Anterior cingulate cortex (tissue), 58 donors: Measurements from ENCODE around the gene NPAS4.
"Not testable (repeated sequence)": the region's sequence is repeated elsewhere in the genome, so short reads cannot be mapped to it uniquely, and the experiment has no call there.

Experiments
- DNase-seq, 58 donors: peaks; one replicate each; lab custom pipeline; 2025; lab: John Stamatoyannopoulos, UW

Gene NPAS4

DNA sequence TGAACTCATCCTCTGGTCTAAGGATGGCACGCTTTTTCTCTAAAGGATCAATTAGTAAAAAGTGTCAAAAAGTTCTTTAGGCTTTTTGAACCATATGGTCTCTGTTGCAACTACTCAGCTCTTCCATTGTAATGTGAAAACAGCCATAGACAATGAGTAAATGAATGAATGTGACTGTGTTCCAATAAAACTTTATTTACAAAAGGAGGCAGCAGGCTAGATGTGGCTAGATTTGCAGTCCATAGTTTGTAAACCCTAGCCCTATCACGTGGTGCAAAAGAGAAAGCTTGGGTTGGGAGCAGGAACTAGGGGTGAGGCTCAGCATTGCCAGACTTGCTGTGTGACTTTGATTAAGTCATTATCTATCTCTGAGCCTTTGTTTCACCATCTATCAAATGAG is 5.4 kb upstream of the NPAS4 start:
- no peak for DNase-seq

DNA sequence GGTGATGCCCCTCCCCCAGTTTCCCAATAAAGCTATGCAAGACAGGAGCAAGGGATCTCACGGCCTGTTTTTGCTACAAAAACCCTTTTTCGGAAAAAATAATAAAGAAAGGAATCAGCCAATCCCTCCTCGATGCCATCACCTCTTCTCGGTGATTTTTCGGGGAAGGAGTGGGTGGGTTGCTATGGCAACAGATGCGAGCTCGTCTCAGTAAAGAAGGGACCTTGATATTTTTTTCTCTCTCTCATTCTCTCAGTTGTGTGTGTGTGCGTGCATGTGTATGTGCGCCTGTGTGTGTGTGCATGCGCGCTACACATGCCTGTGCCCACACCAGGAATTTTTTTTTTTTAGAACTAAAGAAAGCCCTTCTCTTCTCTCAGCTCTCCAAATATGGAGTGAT is 3.8 kb upstream of the NPAS4 start:
- DNase-seq, result peak in 40 of 58 donors; percentile 8 to 81 (median 48)

DNA sequence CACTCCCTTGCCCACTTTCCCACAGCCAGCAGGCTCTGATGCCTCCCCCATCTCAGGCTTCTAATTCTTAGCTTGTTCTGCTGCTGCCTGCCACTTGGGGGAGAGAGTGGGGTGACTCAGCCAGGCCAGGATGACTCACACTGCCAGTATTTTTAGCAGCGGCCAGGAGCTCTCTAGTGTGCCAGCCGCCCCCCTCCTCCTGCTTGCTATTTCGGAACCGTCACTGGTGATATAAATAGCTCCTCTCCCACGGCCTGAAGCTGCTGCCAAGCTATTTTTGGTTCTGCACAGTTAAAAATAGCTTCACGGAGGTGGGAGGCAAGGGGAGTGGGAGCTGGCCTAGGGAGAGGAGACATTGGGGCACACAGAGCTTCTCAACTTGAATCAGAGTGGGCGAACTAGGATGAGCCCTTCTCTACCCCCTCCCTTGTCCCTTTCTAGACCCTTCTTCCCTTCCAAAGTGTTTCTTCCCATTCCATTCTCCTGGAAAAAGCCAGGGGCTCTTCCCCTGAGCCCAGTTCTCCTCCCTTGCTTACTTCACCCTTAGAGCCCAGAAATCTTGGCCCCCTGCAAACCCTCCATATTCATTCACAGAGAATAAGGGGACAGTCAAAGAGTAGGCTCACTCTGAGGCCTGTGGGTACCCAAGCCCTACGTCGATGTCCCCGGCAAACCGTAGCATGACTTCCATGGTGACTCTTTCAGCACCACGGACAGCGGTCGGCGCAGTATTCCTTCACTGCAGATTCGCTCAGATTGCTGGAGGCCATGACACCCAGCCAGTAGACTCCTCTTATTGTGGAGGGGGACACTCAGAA is 2.5 kb upstream of the NPAS4 start:
- DNase-seq, result peak in 49 of 58 donors; percentile 11 to 87 (median 65)

DNA sequence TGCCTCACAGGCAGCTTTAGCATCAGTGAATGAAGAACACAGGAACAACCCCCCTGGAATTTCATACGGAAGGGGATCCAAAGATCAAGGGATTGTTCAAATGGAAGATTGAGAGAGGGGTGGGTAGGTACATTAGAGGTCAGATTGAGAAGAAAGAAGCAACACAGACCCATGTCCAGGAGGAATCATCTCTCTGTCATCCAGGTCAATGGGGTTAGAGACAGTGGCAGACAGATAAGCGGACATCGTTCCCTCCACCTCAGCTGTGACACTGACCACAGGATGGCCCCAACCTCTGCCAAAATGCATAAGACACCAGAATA is 1.9 kb upstream of the NPAS4 start:
- no peak for DNase-seq

DNA sequence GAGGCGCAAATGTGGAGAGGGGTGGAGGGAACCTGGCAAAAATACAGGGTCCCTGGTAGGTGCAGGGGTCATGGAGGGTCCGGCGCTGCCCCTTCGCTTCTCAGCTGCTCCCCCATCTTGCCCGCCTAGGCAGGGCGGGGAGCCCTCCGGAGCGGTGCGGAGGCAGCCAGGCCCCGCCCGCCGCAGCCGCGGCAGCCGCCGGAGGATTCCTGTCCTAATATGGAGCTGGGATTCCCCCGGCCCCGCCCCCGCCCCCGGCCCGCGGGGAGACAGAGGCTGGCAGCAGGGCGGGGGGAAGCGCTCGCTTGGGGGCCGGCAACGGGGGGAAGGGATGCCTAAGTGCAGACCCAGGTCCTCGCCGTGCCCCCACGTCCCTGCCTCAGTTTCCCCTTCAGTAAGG is 1.0 kb upstream of the NPAS4 start:
- DNase-seq, result peak in 22 of 58 donors; percentile 4 to 64 (median 24)

DNA sequence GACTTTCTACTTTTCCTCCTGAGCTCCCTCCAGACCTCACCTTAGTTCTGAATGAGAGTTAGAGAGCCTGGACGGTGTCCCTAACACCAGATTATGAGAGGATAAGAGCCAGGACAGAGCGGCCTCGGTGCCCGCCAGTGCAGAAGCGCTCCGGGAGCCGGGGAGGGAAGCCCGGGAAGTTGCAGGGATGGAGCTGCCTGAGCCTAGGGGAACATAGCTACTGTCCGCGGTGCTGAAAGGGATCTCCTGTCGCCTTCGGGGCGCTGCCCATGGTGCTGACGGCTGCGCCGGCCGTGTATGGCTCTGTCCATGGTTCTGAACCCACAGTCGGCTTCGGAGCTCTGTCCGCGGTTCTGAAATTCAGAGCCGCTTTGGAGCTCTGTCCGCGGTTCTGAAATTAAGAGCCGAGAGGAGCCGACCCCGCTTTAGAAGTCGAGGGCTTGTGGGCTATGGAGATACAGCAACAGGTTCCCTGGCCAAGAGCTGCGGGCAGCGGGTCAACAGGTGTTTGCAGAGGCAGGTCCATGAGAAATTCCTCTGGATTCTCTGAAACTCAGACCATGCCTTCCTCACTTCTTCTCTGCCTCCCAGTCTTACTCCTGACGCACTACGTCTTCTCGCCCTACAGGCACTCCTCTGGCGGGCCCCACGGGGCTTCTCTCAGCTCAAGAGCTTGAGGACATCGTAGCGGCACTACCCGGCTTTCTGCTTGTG is 814 bp downstream of the NPAS4 start:
- peak in 54 of 58 donors; percentile 32 to 87 (median 74) for DNase-seq

DNA sequence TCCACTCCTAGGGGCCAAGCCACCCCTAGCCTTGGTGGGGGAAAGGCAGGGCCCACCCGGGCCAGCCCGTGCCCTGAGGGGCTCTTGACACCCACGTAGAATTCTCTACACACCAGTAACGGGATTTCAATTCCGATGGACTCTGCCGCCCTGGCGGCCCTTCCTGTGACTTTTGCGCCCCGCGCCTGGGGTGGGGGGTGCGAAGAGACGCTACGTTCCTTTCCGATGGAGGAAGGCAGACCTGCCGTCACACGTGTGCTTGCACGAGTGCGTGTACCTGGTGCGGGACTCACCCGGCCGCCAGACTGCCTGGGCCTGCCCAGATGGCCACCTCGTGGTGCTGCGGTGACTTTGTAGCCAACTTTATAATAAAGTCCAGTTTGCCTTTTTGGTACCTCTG is 5.5 kb downstream of the NPAS4 start:
- no peak for DNase-seq

DNA sequence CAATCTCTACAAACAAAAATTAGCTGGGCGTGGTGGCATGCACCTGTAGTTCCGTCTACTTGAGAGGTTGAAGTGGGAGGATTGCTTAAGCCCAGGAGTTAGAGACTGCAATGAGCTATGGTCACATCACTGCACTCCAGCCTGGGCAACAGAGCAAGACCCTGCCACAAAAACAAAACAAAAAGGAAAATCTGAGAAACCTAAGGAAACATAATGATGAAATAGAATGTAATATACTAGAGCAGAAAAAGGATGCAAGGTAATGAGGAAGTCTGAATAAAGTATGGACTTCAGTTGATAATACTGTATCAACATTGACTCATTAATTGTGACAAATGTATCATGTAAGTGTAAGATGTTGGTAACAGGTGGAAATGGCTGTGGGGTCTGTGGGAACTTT is 8.1 kb downstream of the NPAS4 start:
- DNase-seq, result no peak

DNA sequence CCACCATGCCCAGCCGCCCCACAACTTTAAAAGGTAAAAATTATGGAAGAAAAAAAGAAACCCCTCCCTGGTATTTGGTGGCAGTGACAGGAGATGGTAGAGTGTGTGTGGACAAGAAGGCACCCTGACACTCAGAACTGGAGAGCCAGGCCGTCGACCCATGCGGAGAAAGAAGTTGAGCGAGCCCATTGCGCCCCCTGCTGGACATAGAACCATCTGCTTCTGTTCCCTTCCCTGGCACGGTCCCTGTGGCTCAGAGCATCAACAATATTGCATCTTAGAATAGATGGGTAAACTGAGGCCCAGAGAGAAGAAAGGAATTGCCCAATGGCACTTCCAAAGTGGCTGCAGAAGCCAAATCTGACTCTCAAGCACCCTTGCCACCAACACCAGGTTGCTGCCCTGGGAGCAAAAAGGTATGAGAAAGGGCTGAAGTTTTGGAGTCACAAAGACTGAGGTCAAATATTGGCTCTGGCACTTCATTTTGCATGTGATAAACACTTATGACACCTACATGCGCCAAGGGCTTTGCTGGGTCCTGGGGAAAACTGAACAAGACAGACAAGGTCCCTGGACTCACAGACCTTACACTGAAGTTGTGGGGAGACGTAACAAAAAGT is 9.3 kb downstream of the NPAS4 start:
- DNase-seq, result peak in 50 of 58 donors; percentile 2 to 89 (median 50)

DNA sequence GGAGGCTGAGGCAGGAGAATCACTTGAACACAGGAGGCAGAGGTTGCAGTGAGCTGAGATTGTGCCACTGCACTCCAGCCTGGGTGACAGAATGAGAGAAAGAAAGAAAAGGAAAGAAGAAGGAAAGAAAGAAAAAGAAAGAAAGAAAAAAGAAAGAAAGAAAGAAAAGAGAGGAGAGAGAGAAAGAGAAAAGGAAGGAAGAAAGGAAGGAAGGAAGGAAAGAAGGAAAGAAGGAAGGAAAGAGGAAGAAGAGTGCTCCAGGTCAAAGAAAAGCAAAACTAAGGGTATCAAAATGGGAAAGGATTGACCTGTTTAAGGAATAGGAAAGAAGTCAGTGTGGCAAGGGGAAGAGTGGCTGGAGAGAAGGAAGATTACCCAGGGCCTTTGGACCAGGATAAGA is 10.5 kb downstream of the NPAS4 start:
- DNase-seq, result not testable (repeated sequence)

DNA sequence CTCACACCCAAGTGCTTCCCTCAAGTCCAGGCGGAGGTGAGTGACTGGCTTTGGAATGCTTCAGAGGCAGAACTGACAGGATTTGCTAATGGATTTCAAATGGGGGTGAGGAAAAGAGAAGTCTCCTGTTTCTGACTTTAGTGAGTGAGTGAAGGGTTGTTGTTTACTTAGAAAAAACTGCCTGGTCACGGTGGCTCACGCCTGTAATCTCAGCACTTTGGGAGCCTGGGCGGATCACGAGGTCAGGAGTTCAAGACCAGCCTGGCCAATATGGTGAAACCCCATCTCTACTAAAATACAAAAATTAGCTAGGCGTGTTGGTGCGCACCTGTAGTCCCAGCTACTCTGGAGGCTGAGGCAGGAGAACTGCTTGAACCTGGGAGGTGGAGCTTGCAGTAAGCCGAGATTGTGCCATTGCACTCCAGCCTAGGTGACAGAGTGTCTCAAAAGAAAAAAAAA is 11.1 kb downstream of the NPAS4 start:
- not testable (repeated sequence) for DNase-seq

DNA sequence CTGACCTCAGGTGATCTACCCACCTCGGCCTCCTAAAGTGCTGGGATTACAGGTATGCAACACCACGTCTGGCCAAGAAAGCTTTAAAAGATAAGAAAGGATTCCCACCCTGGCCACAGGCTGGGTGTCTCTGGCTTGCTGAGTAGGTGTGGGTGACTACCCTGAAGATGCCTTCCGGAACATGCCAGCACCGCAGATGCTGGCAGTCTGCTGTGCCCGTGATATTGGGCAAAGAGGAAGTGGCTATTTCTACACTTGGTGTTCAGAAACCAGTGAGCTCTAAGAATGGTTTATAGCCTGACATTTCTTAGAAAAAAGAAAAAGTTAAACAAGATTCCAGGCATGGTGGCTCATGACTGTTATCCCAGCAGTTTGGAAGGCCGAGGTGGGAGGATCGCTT is 11.8 kb downstream of the NPAS4 start:
- DNase-seq, result no peak

DNA sequence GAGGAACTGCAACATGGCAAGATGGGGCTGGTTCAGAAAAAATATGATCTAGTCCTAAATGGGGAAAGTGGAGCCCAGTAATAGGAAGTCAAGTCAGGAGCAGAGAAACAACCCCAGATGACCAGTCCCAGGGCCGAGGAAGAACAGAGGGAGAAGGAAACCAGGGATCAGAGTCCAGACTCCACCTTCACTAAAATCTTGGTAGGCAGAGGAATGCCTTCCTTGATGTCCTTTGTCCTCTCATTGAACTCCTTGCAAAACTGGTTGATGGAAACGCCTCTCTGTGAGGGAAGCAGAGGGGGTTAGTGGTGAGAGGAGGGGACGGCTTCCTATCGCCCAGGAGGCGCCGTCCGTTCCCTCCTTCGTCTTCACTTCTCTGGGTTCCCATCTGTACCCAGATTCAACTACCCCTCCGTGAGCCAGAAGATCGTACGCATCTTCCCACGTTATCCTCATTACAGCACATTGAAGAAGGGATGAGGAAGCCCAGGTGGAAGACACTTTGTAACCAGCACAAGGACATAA is 17.2 kb downstream of the NPAS4 start:
- no peak for DNase-seq

DNA sequence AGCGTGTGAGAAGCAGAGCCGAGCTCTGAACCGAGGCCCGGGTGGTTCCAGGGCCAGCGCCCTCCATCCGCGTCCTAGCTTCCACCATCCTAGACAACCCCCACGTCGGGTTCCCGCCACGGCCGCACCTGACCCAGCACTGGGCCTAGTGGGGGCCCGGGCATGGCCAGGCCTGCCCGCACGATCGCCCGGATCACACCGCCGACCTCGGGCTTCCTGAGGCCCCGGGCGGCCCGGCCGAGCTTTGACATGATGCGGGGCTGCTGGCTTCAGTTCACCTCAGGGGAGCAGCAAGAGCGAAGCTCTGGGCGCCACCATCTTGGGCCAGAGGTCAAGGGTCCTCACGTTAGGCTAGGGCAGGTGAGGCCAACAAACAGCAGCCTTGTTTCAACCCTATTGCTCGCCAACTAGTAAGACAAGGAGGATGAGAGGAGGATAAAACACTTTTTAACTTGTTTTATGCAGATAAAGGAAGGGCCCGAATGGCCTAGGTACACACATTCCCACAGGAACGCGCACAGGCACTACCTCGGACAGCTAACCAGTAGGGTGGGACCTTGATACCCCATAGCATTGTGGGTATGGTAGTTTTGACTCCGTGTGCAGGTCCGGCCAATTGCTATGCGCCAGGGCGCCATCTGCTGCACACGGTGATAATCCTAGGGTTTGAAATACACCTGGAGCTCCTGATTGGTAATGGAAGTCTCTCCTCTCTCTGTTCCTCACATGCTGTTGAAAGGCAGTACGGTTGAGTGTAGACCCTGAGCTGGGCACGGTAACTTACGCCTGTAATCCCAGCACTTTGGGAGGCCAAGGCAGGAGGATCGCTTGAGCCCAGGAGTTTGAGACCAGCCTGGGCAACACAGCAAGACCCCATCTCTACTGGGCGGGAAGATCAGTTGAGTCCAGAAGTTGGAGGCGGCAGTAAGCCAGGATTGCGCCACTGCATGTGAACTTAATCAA is 17.9 kb downstream of the NPAS4 start, which contains the start of gene MRPL11:
Gene MRPL11, minus strand, starts transcription at position 345 of the 963 bp plus-strand sequence. Its CDS starts 94 bp downstream, at position 251.
- DNase-seq, result peak; percentile 31 to 96 (median 86)

DNA sequence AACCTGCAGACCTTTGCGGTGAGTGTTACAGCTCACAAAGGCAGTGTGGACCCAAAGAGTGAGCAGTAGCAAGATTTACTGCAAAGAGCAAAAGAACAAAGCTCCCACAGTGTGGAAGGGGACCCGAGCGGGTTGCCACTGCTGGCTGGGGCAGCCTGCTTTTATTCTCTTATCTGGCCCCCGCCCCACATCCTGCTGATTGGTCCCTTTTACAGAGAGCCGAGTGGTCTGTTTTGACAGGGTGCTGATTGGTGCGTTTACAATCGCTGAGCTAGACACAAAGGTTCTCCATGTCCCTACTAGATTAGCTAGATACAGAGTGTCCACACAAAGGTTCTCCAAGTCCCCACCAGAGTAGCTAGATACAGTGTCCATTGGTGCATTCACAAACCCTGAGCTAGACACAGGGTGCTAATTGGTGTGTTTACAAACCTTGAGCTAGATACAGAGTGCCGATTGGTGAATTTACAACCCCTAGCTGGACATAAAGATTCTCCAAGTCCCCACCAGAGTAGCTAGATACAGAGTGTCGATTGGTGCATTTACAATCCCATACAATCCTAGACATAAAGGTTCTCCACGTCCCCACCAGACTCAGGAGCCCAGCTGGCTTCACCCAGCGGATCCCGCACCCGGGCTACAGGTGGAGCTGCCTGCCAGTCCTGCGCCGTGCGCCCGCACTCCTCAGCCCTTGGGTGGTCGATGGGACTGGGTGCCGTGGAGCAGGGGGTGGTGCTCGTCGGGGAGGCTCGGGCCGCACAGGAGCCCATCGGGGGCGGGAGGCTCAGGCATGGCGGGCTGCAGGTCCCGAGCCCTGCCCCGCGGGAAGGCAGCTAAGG is 19.5 kb downstream of the NPAS4 start:
- DNase-seq, result not testable (repeated sequence)

DNA sequence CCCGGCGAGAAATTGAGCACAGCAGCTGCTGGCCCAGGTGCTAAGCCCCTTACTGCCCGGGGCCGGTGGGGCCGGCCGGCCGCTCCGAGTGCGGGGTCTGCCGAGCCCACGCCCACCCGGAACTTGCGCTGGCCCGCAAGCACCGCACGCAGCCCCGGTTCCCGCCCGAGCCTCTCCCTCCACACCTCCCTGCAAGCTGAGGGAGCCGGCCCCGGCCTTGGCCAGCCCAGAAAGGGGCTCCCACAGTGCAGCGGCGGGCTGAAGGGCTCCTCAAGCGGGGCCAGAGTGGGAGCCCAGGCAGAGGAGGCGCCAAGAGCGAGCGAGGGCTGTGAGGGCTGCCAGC is 20.1 kb downstream of the NPAS4 start:
- DNase-seq, result not testable (repeated sequence)

DNA sequence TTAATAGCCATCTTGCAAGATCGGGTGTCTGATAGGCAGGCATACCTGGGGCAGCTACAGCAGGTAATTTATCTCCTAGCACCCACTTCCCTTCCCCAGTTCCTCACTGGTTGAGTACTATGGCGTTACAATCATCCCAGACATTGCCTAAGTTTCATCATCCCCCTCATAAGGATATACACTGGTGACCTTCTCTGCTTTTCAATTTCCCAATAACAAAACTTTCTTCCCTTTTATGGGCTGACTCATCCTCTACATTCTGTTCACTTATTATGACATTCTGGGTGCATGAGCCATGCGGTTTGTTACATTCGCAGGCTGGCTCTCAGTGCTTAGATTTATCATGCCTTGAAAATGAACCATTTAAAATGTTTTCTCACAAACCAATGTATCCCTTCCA is 22.8 kb downstream of the NPAS4 start:
- DNase-seq, result no peak

DNA sequence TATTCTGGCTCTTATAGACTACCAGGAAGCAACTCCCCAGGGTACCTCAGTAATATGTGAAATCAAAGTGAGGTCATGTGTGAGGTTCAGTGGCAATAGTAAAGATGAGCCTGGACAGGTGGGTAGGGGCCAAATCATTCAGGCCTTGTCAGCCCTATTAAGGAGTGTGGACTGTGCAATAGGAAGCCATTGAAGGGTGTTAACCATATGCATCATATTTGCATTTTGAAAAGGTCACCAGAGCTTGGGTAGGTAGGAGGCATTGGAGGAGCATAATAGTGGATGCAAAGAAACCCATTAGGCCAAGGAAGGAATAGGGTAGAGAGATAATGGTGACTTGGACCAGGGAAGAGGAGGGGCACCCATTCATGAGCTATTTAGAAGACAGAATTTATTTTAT is 26.2 kb downstream of the NPAS4 start:
- no peak for DNase-seq

DNA sequence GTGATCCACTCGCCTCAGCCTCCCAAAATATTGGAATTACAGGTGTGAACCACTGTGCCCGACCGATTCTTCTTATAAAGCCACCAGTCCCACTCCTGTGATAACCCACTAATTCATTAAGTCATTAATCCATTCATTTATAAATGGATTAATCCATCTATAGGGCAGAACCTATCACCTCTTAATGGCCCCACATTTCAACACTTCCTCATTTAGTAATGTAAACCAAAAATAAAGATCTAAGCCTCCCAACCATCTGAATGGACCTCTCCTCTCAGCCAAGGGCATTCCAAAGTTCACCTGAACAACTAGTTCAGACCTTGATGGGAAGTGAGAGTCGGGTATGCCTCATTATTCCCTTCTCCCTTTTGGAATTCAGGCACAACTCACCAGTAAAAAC is 27.7 kb downstream of the NPAS4 start:
- no peak for DNase-seq
